ENCODE measurements around the gene RASA2.

The RASA2 gene

GRCh38 chr3:141528800-141529199 lies 42.0 kb downstream of the RASA2 start:
- Histone ChIP-seq H3K4me2 (no peak overlapping the region), H3K27ac (no peak overlapping the region), H3K79me2 (ENCODE audit: insufficient read depth, low read depth) (no peaks in the 10 kb centered on the region), H3K27me3 (ENCODE audit: insufficient read depth, low read depth) (no peaks in the 10 kb centered on the region), H3K4me1 (ENCODE audit: low read depth, poor library complexity, severe bottlenecking) (no peaks in the 10 kb centered on the region), H2AFZ (ENCODE audit: low read depth) (no peak overlapping the region), H4K20me1 (ENCODE audit: insufficient read depth) (no peaks in the 10 kb centered on the region), H3K4me3 (IDR thresholded peaks at IDR 0.05; ENCODE audit: insufficient read depth, low read depth, low read length) (no peak overlapping the region), H3K36me3 (ENCODE audit: insufficient read depth) (no peaks in the 10 kb centered on the region), H3K9ac (no peak overlapping the region)
- no peak for TF ChIP-seq CTCF (conservative IDR thresholded peaks at IDR 0.05; ENCODE audit: low read depth, low read length)

GRCh38 chr3:141529256-141529655 lies 42.4 kb downstream of the RASA2 start:
- H3K27ac ChIP-seq: no peak overlapping the region
- H3K36me3 ChIP-seq (ENCODE audit: insufficient read depth): no peaks in the 10 kb centered on the region
- no peak overlapping the region for H3K9ac ChIP-seq
- H3K79me2 ChIP-seq (ENCODE audit: insufficient read depth, low read depth): no peaks in the 10 kb centered on the region
- H2AFZ ChIP-seq (ENCODE audit: low read depth): no peak overlapping the region
- H3K4me2 ChIP-seq: no peak overlapping the region
- no peaks in the 10 kb centered on the region for H4K20me1 ChIP-seq (ENCODE audit: insufficient read depth)
- H3K27me3 ChIP-seq (ENCODE audit: insufficient read depth, low read depth): no peaks in the 10 kb centered on the region
- no peaks in the 10 kb centered on the region for H3K4me1 ChIP-seq (ENCODE audit: low read depth, poor library complexity, severe bottlenecking)
- TF ChIP-seq CTCF (conservative IDR thresholded peaks at IDR 0.05; ENCODE audit: low read depth, low read length): no peak
- H3K4me3 ChIP-seq (IDR thresholded peaks at IDR 0.05; ENCODE audit: insufficient read depth, low read depth, low read length): no peak overlapping the region

- Histone ChIP-seq H4K20me1 (ENCODE audit: insufficient read depth) (no peaks in the 10 kb centered on the region), H3K79me2 (ENCODE audit: insufficient read depth, low read depth) (no peaks in the 10 kb centered on the region), H3K4me1 (ENCODE audit: low read depth, poor library complexity, severe bottlenecking) (no peaks in the 10 kb centered on the region), H3K36me3 (ENCODE audit: insufficient read depth) (no peaks in the 10 kb centered on the region), H3K27me3 (ENCODE audit: insufficient read depth, low read depth) (no peaks in the 10 kb centered on the region), H3K27ac (no peak overlapping the region), H3K9ac (no peak overlapping the region), H3K4me3 (IDR thresholded peaks at IDR 0.05; ENCODE audit: insufficient read depth, low read depth, low read length) (no peak overlapping the region), H3K4me2 (no peak overlapping the region), H2AFZ (ENCODE audit: low read depth) (no peak overlapping the region)
- no peak for TF ChIP-seq CTCF (conservative IDR thresholded peaks at IDR 0.05; ENCODE audit: low read depth, low read length)
These were observed 43.0 kb downstream of the RASA2 start for GRCh38 chr3:141529717-141530414.

GRCh38 chr3:141530415-141530768 lies 43.6 kb downstream of the RASA2 start:
- Histone ChIP-seq H3K27ac (no peak overlapping the region), H3K4me3 (IDR thresholded peaks at IDR 0.05; ENCODE audit: insufficient read depth, low read depth, low read length) (no peak overlapping the region), H3K4me2 (no peak overlapping the region)

More at GRCh38 chr3:141530415-141530768, 43.6 kb downstream of the RASA2 start:
- Histone ChIP-seq H3K9ac (no peak overlapping the region), H3K36me3 (ENCODE audit: insufficient read depth) (no peaks in the 10 kb centered on the region), H3K27me3 (ENCODE audit: insufficient read depth, low read depth) (no peaks in the 10 kb centered on the region), H3K4me1 (ENCODE audit: low read depth, poor library complexity, severe bottlenecking) (no peaks in the 10 kb centered on the region), H2AFZ (ENCODE audit: low read depth) (no peak overlapping the region), H4K20me1 (ENCODE audit: insufficient read depth) (no peaks in the 10 kb centered on the region), H3K79me2 (ENCODE audit: insufficient read depth, low read depth) (no peaks in the 10 kb centered on the region)
- no peak for TF ChIP-seq CTCF (conservative IDR thresholded peaks at IDR 0.05; ENCODE audit: low read depth, low read length)
